Nucleus accumbens (tissue), 56 donors: ENCODE measurements around the gene APOO.

ENCODE experiments used
- DNase-seq, 56 donors: peaks; one replicate each; lab custom pipeline; 2025; lab: John Stamatoyannopoulos, UW

Gene APOO

DNA sequence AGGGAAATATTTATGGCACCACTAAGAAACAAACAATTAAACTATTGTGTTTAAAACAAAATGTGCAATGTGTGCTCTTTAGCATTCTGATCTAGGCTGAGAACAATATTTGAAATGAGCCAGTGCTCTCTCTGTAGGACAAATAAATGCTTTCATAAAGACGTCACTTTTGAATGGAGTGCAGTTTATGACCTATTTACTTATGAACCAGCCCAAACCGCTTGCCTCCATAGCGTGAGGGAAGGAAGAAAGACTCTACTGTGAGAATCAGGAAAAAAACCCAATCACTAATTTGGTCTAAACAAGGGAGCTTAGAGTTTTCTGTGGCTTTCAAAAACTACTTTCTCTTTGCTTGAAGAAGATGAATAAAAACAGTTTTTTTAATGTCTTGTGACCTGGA lies 85.3 kb downstream of the APOO start:
- peak in 5 of 56 donors; percentile 2 to 19 (median 6) for DNase-seq

DNA sequence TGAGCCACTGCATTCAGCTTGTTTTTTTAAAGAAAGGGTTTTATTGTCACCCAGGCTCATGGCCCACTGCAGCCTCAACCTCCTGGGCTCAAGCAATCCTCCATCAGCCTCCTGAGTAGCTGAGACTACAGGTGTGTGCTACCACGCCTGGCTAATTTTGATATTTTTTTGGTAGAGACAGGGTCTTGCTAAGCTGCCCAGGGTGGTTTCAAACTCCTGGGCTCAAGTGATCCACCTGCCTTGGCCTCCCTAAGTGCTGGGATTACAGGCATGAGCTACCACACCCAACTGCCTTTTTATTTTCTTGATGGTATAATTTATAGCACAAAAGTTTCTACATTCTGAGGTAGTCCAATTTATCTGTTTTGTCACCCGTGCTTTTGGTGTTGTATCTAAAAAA lies 85.9 kb downstream of the APOO start:
- DNase-seq, result no peak

DNA sequence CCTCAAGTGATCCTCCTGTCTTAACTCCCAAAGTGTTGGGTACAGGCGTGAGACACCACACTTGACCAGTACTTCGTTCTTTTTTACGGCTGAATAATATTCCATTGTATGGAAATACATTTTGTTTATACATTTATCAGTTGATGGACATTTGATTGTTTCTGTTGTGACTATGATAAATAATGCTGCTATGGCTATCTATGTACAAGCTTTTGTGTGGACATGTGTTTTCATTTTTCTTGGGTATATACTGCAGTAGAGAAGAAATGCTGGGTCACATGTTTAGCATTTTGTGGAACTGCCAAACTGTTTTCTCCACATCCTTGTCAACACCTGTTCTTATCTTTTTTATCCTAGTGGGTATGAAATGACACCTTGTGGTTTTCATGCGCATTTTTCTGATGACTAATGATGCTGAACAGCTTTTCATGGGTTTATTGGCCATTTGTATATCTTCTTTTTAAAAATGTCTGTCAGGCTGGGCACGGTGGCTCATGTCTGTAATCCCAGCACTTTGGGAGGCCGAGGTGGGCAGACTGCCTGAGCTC lies 87.4 kb downstream of the APOO start:
- DNase-seq, result no peak

- no peak for DNase-seq
Observed at GRCh38 chrX:23819385-23820234, 88.1 kb downstream of the APOO start.

- DNase-seq, result no peak
Observed at GRCh38 chrX:23817979-23818336, 89.8 kb downstream of the APOO start.

GRCh38 chrX:23816179-23816578 lies 91.6 kb downstream of the APOO start:
- no peak for DNase-seq

DNA sequence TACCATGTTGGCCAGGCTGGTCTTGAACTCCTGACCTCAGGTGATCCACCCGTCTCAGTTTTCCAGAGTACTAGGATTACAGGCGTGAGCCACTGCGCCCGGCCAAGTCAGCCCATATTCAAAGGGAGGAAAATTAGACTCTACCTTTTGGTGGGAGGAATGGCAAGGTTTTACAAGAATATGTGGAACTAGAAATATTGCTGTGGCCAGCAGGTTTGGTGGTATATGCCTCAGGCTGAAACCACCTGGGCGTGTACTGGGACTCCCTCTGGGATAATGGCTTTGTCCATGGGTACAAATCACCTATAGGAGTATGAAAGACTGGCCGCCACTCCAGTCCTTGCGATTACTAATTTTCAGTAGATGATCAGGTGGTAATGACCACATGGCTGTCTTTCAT lies 92.4 kb downstream of the APOO start:
- DNase-seq, result no peak

DNA sequence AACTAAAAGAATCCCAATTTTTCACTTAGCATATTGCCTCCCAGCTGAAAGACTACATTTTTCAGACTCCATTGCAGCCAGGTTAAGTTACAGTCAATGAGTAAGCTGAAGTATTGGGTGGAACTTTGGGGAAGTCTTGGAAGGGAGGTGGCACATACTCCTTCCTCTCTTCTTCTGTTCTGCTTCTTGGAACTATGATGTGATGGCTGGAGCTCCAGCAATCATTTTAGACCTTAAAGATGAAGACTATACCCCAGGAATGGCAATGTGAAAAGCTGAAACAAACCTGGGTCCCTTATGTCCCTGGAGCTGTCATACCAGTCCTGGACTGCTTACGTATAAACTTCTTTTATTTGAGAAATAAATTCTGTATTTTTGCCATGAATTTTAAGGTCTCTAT lies 93.9 kb downstream of the APOO start:
- DNase-seq, result no peak

- DNase-seq, result peak in 1 of 56 donors; percentile 27
Observed at GRCh38 chrX:23811656-23812055, 96.1 kb downstream of the APOO start.

GRCh38 chrX:23811108-23811651 lies 96.6 kb downstream of the APOO start:
- peak in 8 of 56 donors; percentile 0 to 25 (median 4) for DNase-seq

GRCh38 chrX:23810279-23810678 lies 97.5 kb downstream of the APOO start:
- no peak for DNase-seq

GRCh38 chrX:23805389-23805788 lies 102.3 kb downstream of the APOO start:
- no peak for DNase-seq

DNA sequence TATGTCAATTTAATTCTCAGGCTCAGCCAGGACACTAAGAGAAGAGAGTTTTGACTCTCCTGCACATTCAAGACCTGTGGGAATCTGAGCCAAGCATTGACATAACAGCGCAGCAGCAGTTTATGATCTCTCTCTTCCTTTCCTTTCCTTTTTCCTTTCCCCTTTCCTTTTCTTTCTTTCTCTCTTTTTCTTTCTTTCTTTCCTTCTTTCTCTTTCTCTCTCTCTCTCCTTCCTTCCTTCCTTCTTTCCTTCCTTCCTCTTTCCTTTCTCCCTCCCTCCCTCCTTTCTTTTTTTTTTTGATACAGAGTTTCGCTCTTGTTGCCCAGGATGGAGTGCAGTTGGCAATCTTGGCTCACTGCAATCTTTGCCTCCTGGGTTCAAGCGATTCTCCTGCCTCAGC lies 103.2 kb downstream of the APOO start:
- DNase-seq, result no peak

DNA sequence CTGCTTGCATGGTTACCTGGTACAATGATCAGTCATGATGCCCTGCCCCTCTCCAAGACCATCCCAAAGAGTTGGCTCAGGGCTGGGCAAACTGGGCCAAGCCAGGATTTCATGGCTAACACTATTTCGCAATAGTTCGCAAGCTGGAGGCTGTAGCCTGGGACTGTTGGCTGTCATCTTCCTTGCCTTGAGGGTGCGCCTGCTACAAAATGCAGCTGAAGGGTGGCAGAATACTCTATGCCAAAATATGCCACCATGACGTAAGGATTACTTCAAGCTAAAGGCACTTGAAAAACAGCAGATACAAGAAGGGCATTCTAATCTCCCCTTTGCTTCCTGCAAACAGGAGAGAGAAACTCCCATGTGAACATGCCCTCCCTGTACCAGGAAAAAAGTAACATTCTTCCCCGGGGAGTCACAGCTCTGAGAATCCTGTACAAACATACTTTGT lies 103.8 kb downstream of the APOO start:
- DNase-seq, result no peak

DNA sequence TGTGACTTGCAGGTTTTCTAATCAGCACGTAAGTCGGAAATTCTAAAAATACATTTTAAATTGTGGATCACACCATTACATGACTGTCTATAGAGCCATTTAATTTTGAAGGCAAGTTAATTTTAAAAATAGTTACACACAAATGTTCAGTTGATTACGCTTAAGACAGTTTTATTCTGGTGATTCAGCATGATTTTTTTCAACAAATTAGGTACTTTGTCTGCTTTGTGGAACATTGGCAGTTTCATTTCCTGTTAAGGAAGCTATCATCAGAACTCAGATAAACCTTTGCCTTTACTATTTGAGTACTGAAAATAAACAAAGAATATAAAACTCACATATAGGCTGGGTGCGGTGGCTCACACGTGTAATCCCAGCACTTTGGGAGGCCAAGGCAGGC lies 105.3 kb downstream of the APOO start:
- no peak for DNase-seq

- no peak for DNase-seq
Observed at GRCh38 chrX:23799469-23800065, 108.2 kb downstream of the APOO start.

DNA sequence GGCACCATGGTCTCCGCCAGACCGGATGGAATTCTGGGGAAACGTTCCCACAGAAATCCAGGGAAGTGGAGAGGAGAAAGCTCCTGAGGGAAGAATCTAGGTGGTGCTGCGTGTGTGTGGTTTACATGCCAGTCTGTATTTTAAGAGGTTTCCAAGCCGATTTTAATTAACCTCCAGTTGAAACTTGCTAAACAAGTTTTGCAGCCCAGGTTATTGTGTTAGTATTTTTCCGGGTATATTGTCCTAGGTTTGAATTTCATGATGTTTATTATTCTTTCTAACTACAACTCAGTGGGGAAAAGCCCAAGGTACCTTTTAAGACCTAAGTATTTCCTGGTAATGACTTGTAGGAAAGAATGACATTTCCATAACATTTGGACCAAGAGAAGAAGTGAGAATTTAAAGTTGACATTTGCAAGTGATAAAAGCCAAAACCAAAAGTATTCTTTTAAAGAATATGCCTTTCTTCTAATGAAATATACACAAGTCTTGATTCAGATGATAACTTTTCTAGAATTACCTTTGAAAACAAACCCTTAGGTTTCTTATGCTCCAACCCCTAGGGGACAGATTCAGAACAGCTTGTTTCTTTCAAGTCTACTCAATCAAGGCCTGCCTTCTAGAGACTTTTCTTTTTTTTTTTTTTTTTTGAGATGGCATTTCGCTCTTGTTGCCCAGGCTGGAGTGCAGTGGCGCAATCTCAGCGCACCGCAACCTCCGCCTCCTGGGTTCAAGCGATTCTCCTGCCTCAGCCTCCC lies 110.2 kb downstream of the APOO start:
- no peak for DNase-seq

GRCh38 chrX:23795221-23795620 lies 112.5 kb downstream of the APOO start:
- DNase-seq, result no peak

DNA sequence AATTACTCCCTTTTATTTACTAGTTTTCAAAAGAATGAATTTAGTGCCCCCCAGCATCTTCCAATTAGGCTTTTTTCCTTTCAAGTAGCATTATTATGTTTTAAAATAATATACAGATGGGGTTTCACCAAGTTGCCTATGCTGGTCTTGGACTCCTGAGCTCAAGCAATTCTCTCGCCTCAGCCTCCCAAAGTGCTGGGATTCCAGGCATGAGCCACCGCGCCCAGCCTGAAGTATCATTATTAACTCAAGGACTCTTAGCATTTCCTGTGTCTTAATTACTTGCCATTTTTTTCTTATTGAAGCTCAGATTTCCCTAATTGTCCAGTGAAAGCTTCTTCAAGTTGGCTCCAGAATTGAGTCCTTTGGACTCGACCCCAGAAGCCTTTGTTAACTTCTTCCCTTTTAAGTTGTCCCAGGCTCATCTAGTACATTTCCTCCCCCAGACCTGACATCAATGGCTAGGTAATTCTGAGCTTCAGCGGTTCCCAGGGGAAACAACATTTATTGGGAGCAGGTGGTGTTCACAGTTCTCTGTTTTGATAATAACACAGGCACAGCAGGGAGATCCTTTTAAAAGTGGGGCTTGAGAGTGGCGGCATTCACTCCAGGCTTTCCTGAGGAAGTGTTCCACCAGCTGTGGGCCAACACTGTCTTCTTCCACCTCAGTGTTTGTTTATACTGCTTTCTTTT lies 114.7 kb downstream of the APOO start:
- peak in 1 of 56 donors; percentile 1 for DNase-seq

- no peak for DNase-seq
Observed at GRCh38 chrX:23790155-23790497, 117.6 kb downstream of the APOO start.
